HepG2 (cell line): ENCODE measurements around the gene MEGF11. TPM values are rescaled to one million over a fixed set of nuclear protein-coding genes. Genes with fewer than 3 reads are reported as not detected.

Experiments used
- CEBPG ChIP-seq: IDR thresholded peaks from 2 replicates; pipeline ENCODE4 v1.6.1; 2016
- DMAP1 ChIP-seq: IDR thresholded peaks from 2 replicates; pipeline ENCODE4 v1.6.1; 2016
- HDAC1 ChIP-seq: sonication (generic); formaldehyde crosslinking; IDR thresholded peaks from 2 replicates; pipeline ENCODE4 v1.5.1; 2020; ENCODE audit warnings: mild to moderate bottlenecking, missing genetic modification reagents
- RAD21 ChIP-seq: fragments of 450-650 bp; formaldehyde crosslinking; IDR thresholded peaks from 2 replicates; pipeline ENCODE4 v1.5.0; 2020; ENCODE audit warnings: mild to moderate bottlenecking
- SKIL ChIP-seq: sonication (generic); formaldehyde crosslinking; IDR thresholded peaks from 2 replicates; pipeline ENCODE4 v1.8.0; 2022; ENCODE audit warnings: missing genetic modification reagents, mild to moderate bottlenecking, moderate library complexity, borderline replicate concordance
- SPEN ChIP-seq: sonication (generic); formaldehyde crosslinking; IDR thresholded peaks from 2 replicates; pipeline ENCODE4 v1.5.1; 2020; ENCODE audit warnings: low read depth, mild to moderate bottlenecking, missing genetic modification reagents
- TARDBP ChIP-seq: sonication (generic); formaldehyde crosslinking; IDR thresholded peaks from 2 replicates; pipeline ENCODE4 v1.8.0; 2022; ENCODE audit warnings: mild to moderate bottlenecking, missing genetic modification reagents
- USF2 ChIP-seq, 2 experiments: sonication (generic) in 1 of 2; formaldehyde crosslinking in 1 of 2; IDR thresholded peaks; 2 replicates each; pipeline versions ENCODE4 v1.5.1 to v1.6.1; 2011 to 2020; ENCODE audit warnings: borderline replicate concordance in 1 of 2, low read depth in 1 of 2, low read length in 1 of 2, mild to moderate bottlenecking in 1 of 2, missing genetic modification reagents in 1 of 2, moderate library complexity in 1 of 2
- ZIK1 ChIP-seq: sonication (generic); formaldehyde crosslinking; IDR thresholded peaks from 2 replicates; pipeline ENCODE4 v1.5.0; 2020; ENCODE audit warnings: mild to moderate bottlenecking, low read depth, missing genetic modification reagents, borderline replicate concordance
- ZNF20 ChIP-seq: sonication (generic); formaldehyde crosslinking; IDR thresholded peaks from 2 replicates; pipeline ENCODE4 v1.4.0; 2020; ENCODE audit warnings: mild to moderate bottlenecking, moderate library complexity, missing genetic modification reagents
- ZNF770 ChIP-seq: sonication (generic); formaldehyde crosslinking; IDR thresholded peaks from 2 replicates; pipeline ENCODE4 v1.5.0; 2020; ENCODE audit warnings: mild to moderate bottlenecking, missing genetic modification reagents
- ZNF772 ChIP-seq: sonication (generic); formaldehyde crosslinking; IDR thresholded peaks from 2 replicates; pipeline ENCODE4 v1.5.0; 2020; ENCODE audit warnings: mild to moderate bottlenecking, missing genetic modification reagents
- ZNF790 ChIP-seq: sonication (generic); formaldehyde crosslinking; IDR thresholded peaks from 2 replicates; pipeline ENCODE4 v1.8.0; 2022; ENCODE audit warnings: missing genetic modification reagents, mild to moderate bottlenecking, borderline replicate concordance
- polyA plus RNA-seq, 8 experiments: library from polyadenylated mRNA; depleted of rRNA in 3 of 8; stranded (reverse) in 7 of 8; unstranded in 1 of 8; fragments of >200 nt; fragmentation: Illumina TruSeq in 4 of 8; extraction: Trizol in 4 of 8; gene quantifications; 2 replicates each; pipeline versions ENCODE4 v1.2.1 to v1.2.3, GENCODE V29; 2011 to 2016; ENCODE audit warnings: low read depth in 4 of 8, missing spikeins in 1 of 8, mixed read lengths in 1 of 8; ENCODE audit not compliant: insufficient read depth in 1 of 8
- total RNA-seq, 5 experiments: library from RNA; depleted of rRNA; stranded (reverse); fragments of >200 nt; fragmentation: Illumina TruSeq; extraction: Trizol; gene quantifications; 2 replicates each; pipeline ENCODE4 v1.2.3, GENCODE V29; 2016; ENCODE audit warnings: low read depth in 1 of 5

Gene MEGF11
- total and polyA plus RNA-seq, 2 of the 13 experiments (the other 11 are each of a cell fraction or from before 2014, with no cell fraction given): not detected

- no peak for TF ChIP-seq SKIL
- TF ChIP-seq ZNF770: no peak; the same call in 1 of the 2 replicates
- TF ChIP-seq ZNF772: no peak; the same call in 1 of the 2 replicates
- TF ChIP-seq SPEN (CRISPR knock-in tag): peak; percentile 58; the same call in 1 of the 2 replicates
- TF ChIP-seq HDAC1 (CRISPR knock-in tag): peak; percentile 35
- TF ChIP-seq ZNF20 (CRISPR knock-in tag): no peak
- peak; percentile 11; the same call in 1 of the 2 replicates for TF ChIP-seq ZNF790
- no peak for TF ChIP-seq USF2 (IDR thresholded peaks at IDR 0.05; ENCODE audit: low read depth, low read length)
- TF ChIP-seq USF2 (CRISPR knock-in tag; IDR thresholded peaks at IDR 0.05; ENCODE audit: borderline replicate concordance): no peak
- TF ChIP-seq ZIK1 (CRISPR knock-in tag): peak; percentile 55; the same call in 1 of the 2 replicates
- TF ChIP-seq DMAP1 (CRISPR knock-in tag): peak; percentile 40; the same call in 1 of the 2 replicates
- TF ChIP-seq CEBPG (CRISPR knock-in tag): no peak
- TF ChIP-seq TARDBP: no peak
- TF ChIP-seq RAD21: peak; percentile 25; the same call in 1 of the 2 replicates
Measured at GRCh38 chr15:66293419-66294156, 40.0 kb upstream of the MEGF11 start, which contains the start of gene DIS3L (continued).
